Adrenal gland (tissue), 12 donors: Measurements from ENCODE around the gene MOB2. TPM values are rescaled to one million over a fixed set of nuclear protein-coding genes. Genes with fewer than 3 reads are reported as not detected.

Experiments used
- DNase-seq, 7 donors: peaks; one replicate each; pipeline ENCODE4 v3.0.0-alpha.2; 2019 to 2020
- H3K27ac ChIP-seq, 5 donors: fragments of 200-600 bp; sonication (generic) in 4 of 5; 1 replicate in 3 of 5; 2 replicates in 2 of 5; pipeline versions ENCODE4 v1.5.1 to v1.8.0; 2016 to 2020; ENCODE audit warnings: mild to moderate bottlenecking in 1 of 5
- H3K27me3 ChIP-seq: fragments of 200-600 bp; 2 replicates; pipeline ENCODE4 v1.8.0; 2021
- H3K36me3 ChIP-seq, 2 donors: fragments of 200-600 bp; replicated peaks in 1 of 2; 1 replicate in 1 of 2; 2 replicates in 1 of 2; pipeline versions ENCODE4 v1.5.1 to v1.8.0; 2018 to 2022
- H3K4me1 ChIP-seq, 2 donors: fragments of 200-600 bp; replicated peaks in 1 of 2; 1 replicate in 1 of 2; 2 replicates in 1 of 2; pipeline versions ENCODE4 v1.5.1 to v1.8.0; 2018 to 2021
- H3K4me3 ChIP-seq, 4 donors: fragments of 200-600 bp; sonication (generic) in 3 of 4; one replicate each; pipeline ENCODE4 v1.5.1; 2016 to 2018
- H3K9me3 ChIP-seq, 3 donors: fragments of 200-600 bp; sonication (generic) in 1 of 3; replicated peaks in 1 of 3; 1 replicate in 2 of 3; 2 replicates in 1 of 3; pipeline versions ENCODE4 v1.5.1 to v1.8.0; 2016 to 2021
- POLR2A ChIP-seq, 2 donors: fragments of 450-650 bp; IDR thresholded peaks; one replicate each; pipeline ENCODE4 v1.6.1; 2017; ENCODE audit warnings: antibody characterized with exemption in 2 of 2, mild to moderate bottlenecking in 2 of 2, moderate library complexity in 1 of 2
- WGBS, 4 donors: extraction: QIAGEN DNeasy Blood & Tissue Kit in 2 of 4; methylation state at CpG; one replicate each; pipeline versions ENCODE4 v1.1.5 to v1.1.7; 2013 to 2017; 5-methylcytosine and 5-hydroxymethylcytosine counted together
- intact Hi-C, 2 donors: fragments of 100-400 bp; cut with DNase I; formaldehyde crosslinking; loops; one replicate each; pipeline versions ENCODE4 v1.14.1 to v1.15.0; 2022 to 2023
- polyA plus RNA-seq, 3 donors: library from polyadenylated mRNA; stranded (reverse); fragments of 200-250 nt in 2 of 3; fragments of 350-450 nt in 1 of 3; fragmentation: Illumina TruSeq in 1 of 3; extraction: RNeasy Lipid Tissue Mini Kit (QIAGEN cat#74804) in 1 of 3; gene quantifications; one replicate each; pipeline ENCODE4 v1.2.3, GENCODE V29; 2013 to 2014
- total RNA-seq, 9 donors: library from RNA; depleted of rRNA in 4 of 9; stranded (reverse); fragments of >200 nt in 4 of 9; fragments of 120-200 nt in 1 of 9; fragmentation: NEBNext Ultra II Directional in 1 of 9; extraction: Animal tissue kit (Norgen Biotek cat#: 25700) in 1 of 9; gene quantifications; one replicate each; pipeline versions ENCODE4 v1.1.0 to v1.2.4, GENCODE V29; 2013 to 2023
- TF ChIP-seq, protein P1 (sequence below), 6 experiments: fragments of 450-650 bp in 4 of 6; fragments of 200-600 bp in 2 of 6; sonication (generic) in 1 of 6; IDR thresholded peaks; 1 replicate in 5 of 6; 2 replicates in 1 of 6; pipeline versions ENCODE4 v1.5.1 to v1.8.0; 2016 to 2021; ENCODE audit warnings: antibody characterized with exemption in 6 of 6, mild to moderate bottlenecking in 2 of 6, moderate library complexity in 1 of 6
- donor health status: healthy with polysubstance abuse.
- donor health status: Bipolar disorder and iron deficiency.
- donor health status: DM: yes; HTN: yes; CAD: no.
- donor health status: DM: no; HTN: no; CAD: no.
- donor health status: DM: no; HTN: no; CAD: no.
- donor health status: DM: yes; HTN: yes; CAD: no.

The MOB2 gene
- total and polyA plus RNA-seq, 12 donors = 11.2 to 43.3 (median 30.6) TPM

DNA sequence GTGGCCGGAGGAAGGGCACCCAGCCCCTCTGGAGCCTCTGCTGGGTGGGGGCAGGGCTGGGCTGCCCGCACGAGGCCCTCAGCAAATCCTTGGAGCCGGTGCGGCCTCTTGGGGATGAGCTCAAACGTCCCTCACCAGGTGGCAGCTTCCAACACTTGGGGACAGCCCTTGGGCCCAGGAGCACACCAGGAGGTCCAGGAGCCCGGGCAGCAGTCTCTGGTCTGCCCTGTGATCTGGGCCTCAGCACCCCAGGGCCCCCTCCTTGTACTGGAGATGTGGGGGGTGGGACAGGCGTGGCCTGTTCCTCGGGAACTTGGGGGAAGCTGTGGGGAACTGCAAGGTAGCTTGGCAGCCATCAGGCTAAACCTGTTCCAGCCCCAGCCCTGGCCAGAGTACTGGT lies 40.0 kb downstream of the MOB2 start:
- TF ChIP-seq, protein P1, sequence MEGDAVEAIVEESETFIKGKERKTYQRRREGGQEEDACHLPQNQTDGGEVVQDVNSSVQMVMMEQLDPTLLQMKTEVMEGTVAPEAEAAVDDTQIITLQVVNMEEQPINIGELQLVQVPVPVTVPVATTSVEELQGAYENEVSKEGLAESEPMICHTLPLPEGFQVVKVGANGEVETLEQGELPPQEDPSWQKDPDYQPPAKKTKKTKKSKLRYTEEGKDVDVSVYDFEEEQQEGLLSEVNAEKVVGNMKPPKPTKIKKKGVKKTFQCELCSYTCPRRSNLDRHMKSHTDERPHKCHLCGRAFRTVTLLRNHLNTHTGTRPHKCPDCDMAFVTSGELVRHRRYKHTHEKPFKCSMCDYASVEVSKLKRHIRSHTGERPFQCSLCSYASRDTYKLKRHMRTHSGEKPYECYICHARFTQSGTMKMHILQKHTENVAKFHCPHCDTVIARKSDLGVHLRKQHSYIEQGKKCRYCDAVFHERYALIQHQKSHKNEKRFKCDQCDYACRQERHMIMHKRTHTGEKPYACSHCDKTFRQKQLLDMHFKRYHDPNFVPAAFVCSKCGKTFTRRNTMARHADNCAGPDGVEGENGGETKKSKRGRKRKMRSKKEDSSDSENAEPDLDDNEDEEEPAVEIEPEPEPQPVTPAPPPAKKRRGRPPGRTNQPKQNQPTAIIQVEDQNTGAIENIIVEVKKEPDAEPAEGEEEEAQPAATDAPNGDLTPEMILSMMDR (IDR thresholded peaks at IDR 0.05) = no peak
- no peak for TF ChIP-seq POLR2A (IDR thresholded peaks at IDR 0.05)
- H3K4me3 ChIP-seq = no peak overlapping the region
- DNase-seq = no peak
- H3K9me3 ChIP-seq = no peaks in the 10 kb centered on the region
- no peaks in the 10 kb centered on the region for H3K36me3 ChIP-seq
- intact Hi-C loops = no loop called here
- H3K27ac ChIP-seq = no peak overlapping the region
- peaks cover 3% of the 10 kb centered on the region for H3K27me3 ChIP-seq
- no peaks in the 10 kb centered on the region for H3K4me1 ChIP-seq
- 79 to 85% (median 79%) methylated on average over 4 to 9 of the region's 9 CpGs; no CpG with 5 or more reads in 1 of the 4 donors for WGBS, 4 donors

DNA sequence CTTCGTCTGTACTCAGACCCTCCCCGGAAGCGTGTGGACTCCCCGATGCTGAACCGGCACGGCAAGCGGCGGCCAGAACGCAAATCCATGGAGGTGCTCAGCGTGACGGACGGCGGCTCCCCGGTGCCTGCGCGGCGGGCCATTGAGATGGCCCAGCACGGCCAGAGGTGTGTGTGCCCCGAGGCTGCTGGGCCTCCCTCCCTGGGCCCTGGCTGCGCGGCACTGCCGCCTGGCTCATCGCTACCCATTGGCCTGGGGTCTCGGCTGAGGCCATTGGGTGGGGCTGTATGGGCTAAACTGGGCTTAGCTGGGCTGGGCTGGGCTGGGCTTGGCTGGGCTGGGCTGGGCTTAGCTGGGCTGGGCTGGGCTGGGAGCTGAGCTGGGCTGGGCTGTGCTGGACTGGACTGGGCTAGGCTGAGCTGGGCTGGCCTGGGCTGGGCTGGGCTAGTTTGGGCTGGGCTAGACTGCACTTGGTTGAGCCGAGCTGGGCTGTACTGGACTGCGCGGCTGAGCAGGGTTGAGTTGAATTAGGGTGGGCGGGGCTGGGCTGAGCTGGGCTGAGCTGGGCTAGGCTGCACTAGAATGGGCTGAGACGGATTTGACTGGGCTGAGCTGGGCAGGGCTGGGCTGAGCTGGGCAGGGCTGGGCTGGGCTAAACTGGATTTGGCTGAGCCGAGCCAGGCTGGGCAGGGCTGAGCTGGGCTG lies 40.7 kb downstream of the MOB2 start:
- Histone ChIP-seq H3K4me3 (no peak overlapping the region), H3K27ac (no peak overlapping the region), H3K27me3 (peaks cover 3% of the 10 kb centered on the region), H3K9me3 (no peaks in the 10 kb centered on the region), H3K36me3 (no peaks in the 10 kb centered on the region), H3K4me1 (no peaks in the 10 kb centered on the region)
- no peak for DNase-seq
- intact Hi-C loops = no loop called here
- WGBS, 4 donors = 87 to 100% (median 89%) methylated on average over 1 to 30 of the region's 30 CpGs
- TF ChIP-seq, protein P1 (IDR thresholded peaks at IDR 0.05) = no peak
- TF ChIP-seq POLR2A (IDR thresholded peaks at IDR 0.05) = no peak

DNA sequence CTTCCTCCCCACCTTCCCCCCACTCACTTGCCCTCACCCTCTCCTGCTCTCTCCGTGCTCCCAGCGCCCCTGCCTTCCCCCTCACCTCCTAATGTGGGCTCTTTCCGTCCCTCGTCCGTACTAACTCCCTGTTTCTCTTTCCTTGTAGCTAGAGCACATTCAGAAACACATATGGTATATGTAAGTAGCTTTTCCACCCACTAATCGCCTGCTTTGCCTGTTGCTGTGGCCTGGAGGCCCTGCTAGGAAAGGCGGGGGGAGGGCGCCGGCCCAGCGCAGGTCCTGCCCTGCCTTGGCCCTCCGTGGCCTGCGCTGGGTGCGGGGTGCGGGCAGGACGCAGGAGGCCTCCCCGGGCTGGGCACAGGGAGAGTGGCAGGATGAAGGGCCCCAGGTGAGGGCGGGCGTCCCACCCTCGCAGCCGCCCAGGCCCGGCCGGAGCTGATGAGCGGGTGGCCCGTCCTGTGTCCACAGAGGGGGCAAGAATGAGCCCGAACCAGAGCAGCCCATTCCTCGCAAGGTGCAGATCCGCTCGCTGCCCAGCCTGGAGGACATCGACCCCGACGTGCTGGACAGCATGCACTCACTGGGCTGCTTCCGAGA lies 41.7 kb downstream of the MOB2 start:
- no peak overlapping the region for H3K27ac ChIP-seq
- intact Hi-C loops = no loop called here
- no peak for DNase-seq
- no peak overlapping the region for H3K4me3 ChIP-seq
- H3K4me1 ChIP-seq = no peaks in the 10 kb centered on the region
- no peaks in the 10 kb centered on the region for H3K36me3 ChIP-seq
- no peaks in the 10 kb centered on the region for H3K9me3 ChIP-seq
- TF ChIP-seq, protein P1 (IDR thresholded peaks at IDR 0.05) = no peak
- no peak for TF ChIP-seq POLR2A (IDR thresholded peaks at IDR 0.05)
- 66 to 84% (median 73%) methylated on average over 12 to 32 of the region's 32 CpGs for WGBS, 4 donors
- peaks cover 4% of the 10 kb centered on the region for H3K27me3 ChIP-seq

DNA sequence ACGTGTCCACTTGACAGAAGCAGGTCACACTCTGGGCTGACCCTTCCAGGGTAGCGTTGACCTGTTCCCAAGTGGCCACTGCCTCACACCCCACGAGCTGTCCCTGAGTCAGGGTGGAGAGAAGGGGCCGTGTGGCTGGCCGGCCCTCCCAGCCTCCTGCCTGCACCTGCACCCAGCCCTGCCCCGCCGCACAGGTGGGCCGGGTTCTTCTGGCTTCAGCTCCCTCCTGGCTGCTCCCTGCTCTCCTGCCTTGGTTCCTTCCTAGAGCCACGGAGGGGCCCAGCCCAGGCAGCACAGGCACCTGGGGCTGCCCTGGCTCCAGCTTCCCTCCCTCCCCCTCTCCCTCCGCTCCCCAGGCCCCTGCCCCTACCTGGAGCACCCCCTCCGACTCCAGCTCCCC lies 42.3 kb downstream of the MOB2 start:
- Histone ChIP-seq H3K4me1 (no peaks in the 10 kb centered on the region), H3K9me3 (no peaks in the 10 kb centered on the region), H3K27me3 (peaks cover 6% of the 10 kb centered on the region), H3K27ac (no peak overlapping the region), H3K36me3 (no peaks in the 10 kb centered on the region), H3K4me3 (no peak overlapping the region)
- WGBS, 4 donors = 71 to 82% (median 74%) methylated on average over 9 to 11 of the region's 11 CpGs
- DNase-seq = no peak
- no peak for TF ChIP-seq POLR2A (IDR thresholded peaks at IDR 0.05)
- TF ChIP-seq, protein P1 (IDR thresholded peaks at IDR 0.05) = no peak
- intact Hi-C loops = no loop called here
